Loucy (cell line): Measurements from ENCODE around the gene ADARB2.

Source experiments
- CTCF ChIP-seq: fragments of 200-600 bp; sonication (generic); conservative IDR thresholded peaks from 2 replicates; pipeline ENCODE4 v1.5.1; 2014; ENCODE audit warnings: mild to moderate bottlenecking, antibody characterized with exemption, low read length
- EZH2phosphoT487 ChIP-seq: fragments of 200-600 bp; IDR thresholded peaks from 2 replicates; pipeline ENCODE4 v1.6.1; 2018; ENCODE audit warnings: antibody characterized with exemption, mild to moderate bottlenecking, moderate library complexity, borderline replicate concordance

- TF ChIP-seq EZH2phosphoT487 (no peak), CTCF (no peak)
Observed at GRCh38 chr10:1762076-1762475, 24.8 kb upstream of the ADARB2 start.
